Fibroblast of skin of abdomen (primary cell): ENCODE results near the gene KITLG. TPM values are rescaled to one million over a fixed set of nuclear protein-coding genes. Genes with fewer than 3 reads are reported as not detected.
"Not testable (repeated sequence)": the region's sequence is repeated elsewhere in the genome, so short reads cannot be mapped to it uniquely, and the experiment has no call there.

Experiments used
- DNase-seq: peaks from one replicate; pipeline ENCODE4 v3.0.0-alpha.2; 2013
- polyA plus RNA-seq, 2 experiments: library from polyadenylated mRNA; unstranded; fragments of 120-200 nt; gene quantifications; one replicate each; pipeline ENCODE4 v1.2.1, GENCODE V29; 2013; ENCODE audit not compliant: insufficient read length in 2 of 2

The KITLG gene
- 22.5 TPM for polyA plus RNA-seq (2013, experiment 1 of 2; ENCODE audit: insufficient read length)
- 21.8 TPM for polyA plus RNA-seq (2013, experiment 2 of 2; ENCODE audit: insufficient read length)

GRCh38 chr12:88580051-88580871 lies at the start of gene KITLG:
Gene KITLG (minus strand): TSS chr12:88580471. CDS start chr12:88580278, 193 bp downstream.
- DNase-seq, result peak; percentile 90

GRCh38 chr12:88628856-88629509 lies 48.7 kb upstream of the KITLG start:
- DNase-seq, result peak; percentile 27

DNA sequence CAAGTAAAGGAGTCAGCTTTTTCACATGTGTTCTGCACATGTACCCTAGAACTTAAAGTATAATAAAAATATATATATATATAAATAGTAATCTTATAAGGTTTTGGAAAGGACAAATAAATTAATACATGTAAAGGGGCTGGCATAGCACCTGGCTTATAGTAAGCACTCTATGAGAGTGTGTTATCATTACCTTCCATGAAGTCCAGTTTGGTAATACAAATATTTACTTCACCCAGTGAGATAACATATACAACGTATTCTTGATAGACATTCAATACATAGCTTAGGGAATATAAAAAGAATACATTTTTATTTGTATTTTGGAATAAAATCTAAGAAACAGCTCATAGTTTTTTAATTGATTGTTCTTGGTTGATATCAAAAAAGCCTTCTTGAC lies 47.8 kb upstream of the KITLG start:
- DNase-seq, result not testable (repeated sequence)

GRCh38 chr12:88627501-88627900 lies 47.2 kb upstream of the KITLG start:
- no peak for DNase-seq

- DNase-seq, result no peak
Observed at GRCh38 chr12:88625356-88625755, 45.1 kb upstream of the KITLG start.

DNA sequence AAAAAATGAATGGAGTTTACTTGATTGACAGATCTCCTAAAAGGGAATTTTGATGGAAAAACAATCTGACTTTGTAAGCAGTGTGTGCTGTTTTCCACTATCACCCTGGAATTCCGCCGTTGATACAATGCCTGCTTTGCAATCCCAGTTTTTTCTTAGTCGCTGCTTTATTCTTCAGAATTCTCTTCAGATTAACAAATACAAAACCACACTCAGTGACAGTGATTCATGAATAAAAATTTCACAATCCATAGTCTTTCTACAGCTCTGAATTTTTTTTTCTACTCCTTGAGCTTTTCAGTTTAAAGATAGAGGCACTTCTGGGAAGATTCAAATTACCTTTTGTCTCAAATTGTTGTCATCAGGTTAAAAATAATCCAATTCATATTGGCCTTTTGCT lies 44.6 kb upstream of the KITLG start:
- DNase-seq, result peak; percentile 76

- no peak for DNase-seq
Observed at GRCh38 chr12:88623777-88624548, 43.7 kb upstream of the KITLG start.

- DNase-seq, result no peak
Observed at GRCh38 chr12:88617352-88617751, 37.1 kb upstream of the KITLG start.

GRCh38 chr12:88615490-88615889 lies 35.2 kb upstream of the KITLG start:
- DNase-seq, result no peak

DNA sequence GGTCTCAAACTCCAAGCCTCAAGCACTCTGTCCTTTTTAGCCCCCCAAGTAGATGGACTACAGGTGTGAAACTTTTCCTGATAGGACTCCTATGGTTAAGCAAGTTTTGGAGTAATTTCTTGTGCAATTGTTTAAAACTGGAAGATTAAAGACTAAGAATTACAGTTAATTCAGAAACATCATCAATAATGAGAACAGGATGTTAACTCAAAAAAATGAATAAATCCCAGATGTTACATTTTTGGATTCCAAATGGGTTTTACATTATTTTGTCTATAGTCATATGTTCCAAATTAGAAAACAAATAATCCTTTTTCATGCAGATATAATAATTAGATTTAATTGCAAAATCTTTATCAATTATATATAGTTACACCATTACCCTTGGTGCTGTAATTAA lies 24.4 kb upstream of the KITLG start:
- DNase-seq, result no peak

DNA sequence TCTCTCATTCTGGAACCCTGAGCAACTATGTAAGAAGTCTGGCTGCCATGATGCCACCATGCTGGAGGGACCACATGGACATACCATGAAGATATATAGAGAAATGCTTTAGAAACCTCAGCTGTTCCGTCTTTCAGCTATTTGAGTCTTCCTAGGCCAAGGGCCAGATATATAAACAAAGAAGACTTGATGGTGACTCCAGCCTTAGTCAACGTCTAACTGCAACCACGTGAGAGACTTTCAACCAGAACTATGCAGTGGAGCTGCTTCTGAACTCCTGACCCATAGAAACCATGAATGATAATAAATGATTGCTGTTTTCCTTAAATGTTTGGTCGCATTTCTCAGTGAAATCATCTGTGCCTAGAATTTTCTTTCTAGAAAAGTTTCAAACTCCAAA lies 20.0 kb upstream of the KITLG start:
- peak; percentile 86 for DNase-seq

DNA sequence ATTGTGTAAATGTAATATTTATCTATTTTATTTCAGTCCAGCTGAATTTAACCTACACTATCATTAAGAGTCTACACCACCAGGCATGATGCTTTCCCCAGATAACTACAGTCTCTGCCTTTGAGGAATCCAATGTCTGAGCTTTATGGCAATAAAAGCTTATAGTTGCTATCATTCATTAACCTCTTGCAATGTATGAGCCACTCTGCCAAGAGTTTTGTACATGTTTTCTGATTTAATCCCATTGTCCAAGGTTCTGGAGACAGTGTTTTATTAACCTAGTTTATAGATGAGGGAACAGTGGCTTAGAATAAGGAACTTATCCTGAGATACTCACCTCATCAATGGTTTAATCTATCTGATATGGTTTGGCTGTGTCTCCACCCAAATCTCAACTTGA lies 17.1 kb upstream of the KITLG start:
- no peak for DNase-seq

DNA sequence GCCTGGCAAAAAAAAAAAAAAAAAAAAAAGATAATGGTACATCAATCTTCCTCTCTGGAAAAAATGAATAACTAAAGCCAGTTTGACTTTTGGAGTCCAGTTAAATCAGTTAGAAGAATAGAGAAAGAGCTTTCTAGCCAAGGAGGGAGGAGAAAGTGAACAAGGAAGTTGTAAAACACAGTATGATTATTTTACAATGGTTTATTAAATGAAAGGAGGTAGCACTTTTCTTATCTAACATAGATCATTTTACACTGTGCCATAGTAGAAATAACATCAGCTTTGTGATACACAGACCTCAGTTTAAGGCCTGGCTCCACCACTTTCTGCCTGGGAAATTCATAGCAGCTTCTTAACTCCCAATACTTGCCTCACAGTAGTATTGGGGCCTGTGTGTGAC lies 15.4 kb upstream of the KITLG start:
- no peak for DNase-seq

GRCh38 chr12:88594780-88595179 lies 14.5 kb upstream of the KITLG start:
- no peak for DNase-seq

- DNase-seq, result peak; percentile 45
Observed at GRCh38 chr12:88591343-88591742, 11.1 kb upstream of the KITLG start.

DNA sequence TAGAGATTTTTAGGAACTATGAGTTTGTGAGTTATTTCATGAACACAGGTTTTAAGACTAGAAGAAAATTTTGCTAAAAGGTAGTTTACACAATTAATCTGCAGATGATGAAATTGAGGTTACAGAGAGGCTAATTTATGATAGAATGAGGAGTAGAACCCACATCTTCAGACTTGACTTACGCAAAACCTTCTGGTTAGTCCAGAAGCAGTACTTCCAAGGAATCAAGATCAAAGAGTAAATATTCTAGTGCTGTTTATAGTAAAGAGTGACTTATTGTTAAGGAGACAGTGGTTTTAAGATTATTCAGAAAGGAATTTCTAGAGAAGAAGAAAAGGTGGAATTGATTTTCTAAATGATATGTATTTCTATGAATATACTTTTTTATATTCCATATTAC lies 10.6 kb upstream of the KITLG start:
- DNase-seq, result peak; percentile 52

- no peak for DNase-seq
Observed at GRCh38 chr12:88585077-88585476, 4.8 kb upstream of the KITLG start.

DNA sequence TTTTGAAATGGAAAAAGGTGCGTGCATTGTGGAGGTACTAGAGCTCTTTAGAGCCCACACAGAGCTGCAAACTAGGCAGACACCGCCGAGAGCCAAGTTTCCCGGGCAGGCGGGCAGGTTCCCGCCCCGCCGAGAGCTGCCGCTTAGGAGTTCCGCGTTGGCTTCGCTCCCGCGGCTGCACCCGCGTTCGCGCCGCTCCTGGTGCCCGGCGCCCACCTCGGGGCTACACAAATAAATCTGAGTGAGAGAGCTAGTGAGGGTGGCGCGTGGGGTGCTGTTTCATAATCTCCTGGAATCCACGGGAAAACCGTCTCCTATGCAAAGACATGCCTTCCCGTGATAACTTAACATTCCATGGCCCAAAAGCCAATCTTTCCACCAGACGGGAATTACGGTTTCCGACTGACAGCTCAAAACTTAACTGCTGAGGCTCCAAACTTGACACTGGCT lies 645 bp downstream of the KITLG start:
- DNase-seq, result no peak

DNA sequence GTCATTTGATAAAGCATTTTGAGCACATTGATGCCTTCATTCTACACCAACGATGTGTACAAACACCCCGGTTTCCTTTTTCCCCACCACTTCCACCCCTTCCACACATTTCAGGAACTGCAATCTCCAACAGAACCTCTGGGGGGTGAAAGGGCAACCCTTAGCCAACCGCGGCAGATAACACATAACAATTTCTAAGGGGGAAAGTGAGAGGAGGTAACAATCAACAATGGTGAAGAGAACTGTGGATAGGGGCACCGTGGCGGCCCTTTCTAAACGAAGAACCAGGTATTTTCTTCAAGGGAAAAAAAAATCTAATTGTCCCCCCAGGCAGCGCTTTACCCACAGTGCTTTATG lies 1.1 kb downstream of the KITLG start:
- DNase-seq, result no peak

DNA sequence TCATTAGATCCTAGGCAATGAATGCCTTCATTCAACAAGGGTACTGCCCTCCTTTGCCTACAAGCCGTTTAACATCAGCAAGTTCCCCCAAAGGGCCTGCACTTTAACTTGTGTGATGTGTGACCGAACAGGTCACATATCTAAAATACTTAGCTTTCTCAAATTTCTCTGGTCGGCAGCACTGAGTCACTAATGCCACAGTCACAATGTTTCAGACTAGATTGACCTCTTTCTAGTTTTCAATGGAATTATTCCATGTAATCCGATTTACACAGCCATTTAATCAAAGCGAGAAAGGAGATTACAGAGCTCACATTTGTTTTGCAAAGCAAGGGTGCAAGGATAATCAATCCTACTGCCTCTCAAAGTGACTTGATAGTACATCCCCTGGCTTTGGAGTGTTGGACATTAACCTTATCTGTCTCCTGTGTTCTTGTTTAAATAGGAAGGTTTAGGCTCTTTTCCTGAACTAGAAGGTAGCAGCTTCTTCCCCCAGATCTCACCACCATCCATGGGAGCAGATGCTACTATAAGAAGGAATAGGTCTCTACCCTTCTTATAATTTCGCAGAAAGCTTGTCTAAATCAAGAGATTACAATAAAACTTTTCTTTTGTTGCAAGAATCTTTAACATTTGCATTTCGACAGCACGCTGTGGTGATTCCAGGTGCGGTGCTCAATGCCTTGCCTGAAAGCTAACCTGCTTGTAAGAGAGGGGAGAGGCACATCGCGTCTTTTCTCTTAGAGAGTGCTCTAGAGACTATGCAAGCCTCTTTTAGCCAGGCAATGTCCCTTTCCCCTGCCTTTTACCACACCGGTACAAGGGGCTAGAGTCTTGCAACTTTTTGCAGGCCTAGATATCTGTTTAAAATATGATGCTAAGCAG lies 1.8 kb downstream of the KITLG start:
- DNase-seq, result no peak

DNA sequence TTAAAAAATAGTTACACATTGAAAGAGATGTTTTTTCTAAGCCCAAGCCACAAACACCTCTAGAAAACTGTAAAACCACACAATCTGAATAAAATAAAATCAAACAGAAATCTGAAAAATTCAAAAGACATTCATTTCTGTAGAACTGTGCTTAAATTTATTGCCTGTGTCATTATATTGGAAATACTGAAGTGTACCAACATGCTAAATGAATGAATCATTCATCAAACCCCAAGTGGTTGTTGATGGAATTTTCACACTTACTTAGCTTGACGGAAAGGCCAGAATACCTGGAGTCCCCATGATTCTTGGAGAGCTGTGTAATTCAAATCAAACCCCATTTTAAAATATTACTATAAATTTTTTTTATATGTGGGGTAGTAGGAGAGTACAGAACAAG lies 2.7 kb downstream of the KITLG start:
- DNase-seq, result peak; percentile 64

GRCh38 chr12:88576866-88577265 lies 3.4 kb downstream of the KITLG start:
- DNase-seq, result no peak
